Activated T-helper 9 cell treated with anti-CD3 and anti-CD28 coated beads, Interleukin-2, amount 50 U/mL, for 16 hours (primary cell): ENCODE results near the gene ZBTB49.

Experiments
- DNase-seq: peaks from one replicate; pipeline ENCODE4 v3.0.0-alpha.2; 2020; ENCODE audit warnings: low read depth

Gene ZBTB49

GRCh38 chr4:4284827-4285618, 5.0 kb upstream of the ZBTB49 start:
- DNase-seq, result no peak

DNA sequence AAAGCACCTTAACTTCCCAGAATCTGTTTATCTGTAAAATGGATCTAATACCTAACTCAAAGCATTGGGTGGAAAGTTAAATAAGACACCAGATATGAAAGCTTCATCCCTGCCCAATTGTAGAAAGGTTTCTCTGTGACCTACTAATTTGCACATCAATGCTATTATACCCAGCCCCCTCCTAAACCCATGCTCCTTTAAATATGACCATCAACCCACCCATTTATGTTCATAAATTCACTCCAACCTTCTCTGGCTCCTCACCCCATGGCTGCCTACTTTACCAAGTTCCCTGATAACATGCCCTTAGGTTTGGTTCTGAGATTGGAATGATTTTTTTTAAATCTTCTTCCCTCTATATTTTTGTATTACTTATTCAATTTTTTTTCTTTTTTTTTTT, 2.0 kb upstream of the ZBTB49 start:
- DNase-seq, result no peak

DNA sequence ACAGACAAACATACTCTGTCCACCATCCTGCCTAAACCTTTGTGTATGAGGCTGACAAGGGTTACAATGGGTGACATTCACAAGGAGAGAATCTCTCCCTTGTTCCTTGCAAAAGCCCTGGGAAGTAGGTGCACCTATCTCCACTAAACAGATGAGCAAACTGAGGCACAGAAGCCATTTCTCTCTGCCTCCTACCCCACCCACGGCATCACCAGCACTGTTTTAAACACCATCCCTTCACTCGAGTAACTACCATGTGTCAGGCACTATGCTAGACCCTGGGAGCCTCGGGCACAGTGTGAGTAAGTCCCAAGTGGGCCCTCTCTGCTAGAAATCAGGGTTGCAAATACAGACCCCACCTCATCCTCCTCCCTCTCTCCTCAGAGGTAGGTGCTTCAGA, 996 bp upstream of the ZBTB49 start:
- DNase-seq, result no peak

DNA sequence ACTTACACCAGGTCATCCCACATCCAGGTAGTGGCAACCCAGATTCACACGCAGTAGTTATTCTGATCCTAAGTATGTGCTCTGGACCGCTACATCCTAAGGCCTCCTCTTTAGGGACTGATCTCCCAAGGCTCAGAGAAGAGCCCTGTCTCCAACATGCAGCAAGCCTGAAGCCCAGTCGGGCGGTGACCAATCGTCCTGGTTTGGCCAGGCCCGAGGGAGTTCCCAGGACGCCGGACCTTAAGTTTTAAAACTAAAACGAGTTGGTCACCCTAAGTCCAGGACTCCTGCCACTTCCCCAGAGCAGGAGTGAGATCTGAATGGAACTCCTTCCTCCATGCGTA, 482 bp upstream of the ZBTB49 start:
- DNase-seq, result no peak

DNA sequence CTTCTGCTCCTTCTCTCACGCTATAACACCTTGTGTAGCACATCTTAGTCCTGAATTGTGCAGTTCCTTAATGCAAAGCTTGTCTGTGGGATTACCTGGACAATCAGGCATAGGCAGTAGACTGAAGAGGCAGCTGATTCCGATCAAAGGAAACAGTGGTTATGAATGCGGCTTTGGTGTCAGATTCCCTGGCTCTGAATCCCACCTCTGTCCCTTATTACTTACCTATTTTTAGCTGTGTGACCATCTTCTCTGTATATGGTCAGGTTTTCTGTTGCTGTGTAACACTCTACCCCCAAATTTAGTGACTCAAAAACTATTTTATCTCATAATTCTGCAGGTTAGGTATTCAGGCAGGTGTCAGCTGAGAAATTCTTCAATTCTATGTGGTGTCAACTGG, 3.2 kb downstream of the ZBTB49 start:
- DNase-seq, result no peak

DNA sequence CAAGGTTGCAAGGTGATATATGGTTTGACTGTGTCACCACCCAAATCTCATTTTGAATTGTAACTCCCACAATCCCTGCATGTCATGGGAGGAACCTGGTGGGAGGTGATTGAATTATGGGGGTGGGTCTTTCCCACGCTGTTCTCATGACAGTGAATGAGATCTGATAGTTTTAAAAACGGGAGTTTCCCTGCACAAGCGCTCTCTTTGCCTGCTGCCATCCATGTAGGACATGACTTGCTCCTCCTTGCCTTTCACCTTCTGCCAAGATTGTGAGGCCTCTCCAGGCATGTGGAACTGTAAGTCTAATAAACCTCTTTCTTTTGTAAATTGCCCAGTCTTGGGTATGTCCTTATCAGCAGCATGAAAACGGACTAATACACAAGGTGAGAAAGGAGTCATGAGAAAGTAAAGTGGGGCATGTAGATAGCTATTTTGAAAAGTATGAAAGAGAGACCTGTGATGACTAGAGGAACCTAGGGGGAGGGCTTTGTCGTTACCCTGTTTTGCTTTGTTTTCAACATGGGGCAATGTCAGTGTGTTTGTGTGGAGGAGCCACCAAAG, 6.3 kb downstream of the ZBTB49 start:
- DNase-seq, result no peak

GRCh38 chr4:4299006-4299405, 9.0 kb downstream of the ZBTB49 start:
- no peak for DNase-seq

GRCh38 chr4:4302001-4302400, 11.9 kb downstream of the ZBTB49 start:
- no peak for DNase-seq

DNA sequence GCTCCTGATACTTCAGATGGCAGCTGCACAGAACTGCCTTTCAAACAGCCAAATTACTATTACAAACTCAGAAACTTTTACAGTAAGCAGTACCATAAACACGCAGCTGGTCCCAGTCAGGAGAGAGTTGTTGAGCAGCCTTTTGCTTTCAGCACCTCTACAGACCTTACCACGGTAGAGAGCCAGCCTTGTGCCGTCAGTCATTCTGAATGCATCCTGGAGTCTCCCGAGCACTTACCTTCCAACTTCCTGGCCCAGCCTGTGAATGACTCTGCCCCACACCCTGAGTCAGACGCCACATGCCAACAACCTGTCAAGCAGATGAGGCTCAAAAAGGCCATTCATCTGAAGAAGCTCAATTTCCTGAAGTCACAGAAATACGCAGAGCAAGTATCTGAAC, 12.4 kb downstream of the ZBTB49 start:
- DNase-seq, result no peak

- DNase-seq, result no peak
Measured at GRCh38 chr4:4306920-4307319, 16.9 kb downstream of the ZBTB49 start.

- DNase-seq, result no peak
Measured at GRCh38 chr4:4308800-4309441, 18.9 kb downstream of the ZBTB49 start.

DNA sequence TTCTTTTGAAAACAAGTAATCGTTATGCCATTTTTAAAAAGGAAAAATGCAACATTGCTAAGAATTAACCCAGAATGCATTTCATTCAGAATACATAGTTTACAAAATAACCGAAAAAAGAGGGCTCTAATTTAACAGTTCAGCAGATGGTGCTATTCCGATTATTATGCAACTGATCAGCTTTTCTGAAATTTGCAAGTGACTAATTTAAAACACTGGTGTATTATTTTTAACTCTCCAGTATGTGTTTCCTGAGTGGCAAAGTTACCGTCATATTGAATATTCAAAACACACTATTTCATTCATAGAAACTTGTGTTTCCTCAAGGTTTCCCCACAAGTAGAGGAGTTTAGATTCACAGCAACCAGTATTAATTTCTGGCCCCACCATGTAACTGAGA, 21.1 kb downstream of the ZBTB49 start:
- no peak for DNase-seq

DNA sequence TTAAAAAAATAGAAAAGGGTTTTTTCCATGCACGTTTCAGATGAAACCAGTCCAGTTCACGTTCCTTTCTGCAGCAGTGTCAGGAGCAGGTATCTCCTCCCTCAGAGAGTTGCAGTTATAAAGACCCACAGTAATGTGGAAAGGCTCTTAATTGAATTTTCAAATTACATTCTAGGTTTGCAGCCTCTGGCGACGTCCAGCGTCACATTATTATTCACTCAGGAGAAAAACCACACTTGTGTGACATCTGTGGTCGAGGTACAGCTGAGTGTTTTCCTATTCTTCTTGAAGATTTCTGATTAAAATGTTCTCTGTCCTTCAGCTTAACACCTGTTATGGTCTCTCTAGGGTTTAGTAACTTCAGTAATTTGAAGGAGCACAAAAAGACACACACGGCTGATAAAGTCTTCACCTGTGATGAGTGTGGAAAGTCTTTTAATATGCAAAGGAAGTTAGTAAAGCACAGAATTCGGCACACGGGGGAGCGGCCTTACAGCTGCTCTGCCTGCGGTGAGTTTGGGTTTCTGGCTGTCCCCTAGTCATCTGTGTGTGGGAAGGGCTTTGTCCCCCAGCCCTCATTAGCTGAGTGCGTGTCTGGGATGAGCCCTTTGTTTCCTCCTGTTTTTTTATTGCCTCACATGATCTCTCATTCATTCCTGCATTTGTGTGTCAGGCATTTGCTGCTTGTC, 25.6 kb downstream of the ZBTB49 start:
- DNase-seq, result no peak

DNA sequence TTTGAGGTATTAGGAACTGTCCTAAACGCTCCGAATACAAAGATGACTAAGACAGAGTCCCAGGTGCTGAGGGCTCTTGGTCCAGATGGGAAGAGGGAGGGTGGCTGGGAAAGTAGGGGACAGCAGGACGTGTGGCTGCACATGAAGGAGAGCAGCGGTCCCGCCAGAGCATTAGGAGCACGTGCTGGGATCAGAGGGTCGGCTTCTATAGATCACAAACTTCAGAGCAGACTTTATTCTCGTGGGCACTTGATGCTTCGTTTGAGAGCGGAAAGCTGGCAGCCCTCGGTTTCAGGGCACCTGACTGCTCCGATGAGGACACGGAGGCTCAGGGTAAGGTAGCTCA, 26.1 kb downstream of the ZBTB49 start:
- DNase-seq, result no peak

GRCh38 chr4:4317496-4318232, 27.6 kb downstream of the ZBTB49 start:
- DNase-seq, result no peak

DNA sequence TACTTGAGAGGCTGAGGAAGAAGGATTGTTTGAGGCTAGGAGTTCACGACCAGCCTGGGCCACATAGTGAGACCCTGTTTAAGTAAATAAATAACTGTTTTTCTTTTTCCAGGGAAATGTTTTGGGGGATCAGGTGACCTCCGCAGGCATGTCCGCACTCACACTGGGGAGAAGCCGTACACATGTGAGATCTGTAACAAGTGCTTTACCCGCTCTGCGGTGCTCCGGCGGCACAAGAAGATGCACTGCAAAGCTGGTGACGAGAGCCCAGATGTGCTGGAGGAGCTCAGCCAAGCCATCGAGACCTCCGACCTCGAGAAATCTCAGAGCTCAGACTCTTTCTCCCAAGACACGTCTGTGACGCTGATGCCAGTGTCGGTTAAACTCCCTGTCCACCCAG, 30.5 kb downstream of the ZBTB49 start:
- DNase-seq, result no peak

- DNase-seq, result no peak
Measured at GRCh38 chr4:4320951-4321714, 31.1 kb downstream of the ZBTB49 start.

- no peak for DNase-seq
Measured at GRCh38 chr4:4321951-4322688, 32.1 kb downstream of the ZBTB49 start.

- DNase-seq, result no peak
Measured at GRCh38 chr4:4323705-4324534, 33.9 kb downstream of the ZBTB49 start.

DNA sequence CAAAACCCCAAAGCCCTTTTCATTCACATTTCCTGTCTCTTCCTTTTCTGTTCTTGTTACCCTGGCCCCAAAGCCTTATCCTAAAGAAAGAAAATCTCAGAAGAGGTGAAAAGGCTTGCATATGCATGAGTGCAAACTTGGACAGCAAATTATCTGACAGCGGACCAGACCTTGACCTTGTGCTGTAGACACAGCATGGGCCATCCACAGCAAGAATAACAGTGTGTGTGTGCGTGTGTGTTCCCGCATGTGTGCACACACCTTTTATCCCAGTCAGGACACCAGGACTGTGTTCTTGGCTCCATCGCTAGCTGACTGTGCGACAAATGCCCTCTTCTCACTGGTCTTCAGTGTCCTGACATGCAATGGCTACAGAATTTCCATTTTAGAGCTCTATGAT, 35.3 kb downstream of the ZBTB49 start:
- DNase-seq, result no peak
